GM19035 (cell line): Measurements from ENCODE around the gene DNAH2.

Experiments used
- ATAC-seq: cut with Tn5 transposase; IDR thresholded peaks from one replicate; pipeline ENCODE4 v1.9.1; 2021; ENCODE audit not compliant: unreplicated experiment

Gene DNAH2

GRCh38 chr17:7716901-7717755, at the start of gene DNAH2:
DNAH2 (plus strand) TSS chr17:7717744; CDS start chr17:7719735, 1,991 bp downstream.
- no peak for ATAC-seq

- no peak for ATAC-seq
These were observed 49.1 kb upstream of the DNAH2 start for GRCh38 chr17:7668482-7668881.

- no peak for ATAC-seq
These were observed 44.3 kb upstream of the DNAH2 start for GRCh38 chr17:7673239-7673638.

- ATAC-seq, result no peak
These were observed 42.6 kb upstream of the DNAH2 start for GRCh38 chr17:7674934-7675333.

GRCh38 chr17:7676533-7676932, 41.0 kb upstream of the DNAH2 start:
- ATAC-seq, result no peak

- no peak for ATAC-seq
These were observed 40.0 kb upstream of the DNAH2 start for GRCh38 chr17:7677388-7678067.

GRCh38 chr17:7684851-7685532, 32.6 kb upstream of the DNAH2 start:
- no peak for ATAC-seq

- ATAC-seq, result peak; percentile 57
These were observed 31.9 kb upstream of the DNAH2 start for GRCh38 chr17:7685533-7686221.

- ATAC-seq, result peak; percentile 43
These were observed 31.1 kb upstream of the DNAH2 start for GRCh38 chr17:7686222-7687071.

GRCh38 chr17:7687072-7687907, 30.3 kb upstream of the DNAH2 start, which contains the start of gene TP53:
TP53 (minus strand) TSS chr17:7687490; CDS start chr17:7676594, 10,896 bp downstream.
- ATAC-seq, result peak; percentile 36

GRCh38 chr17:7687908-7688807, 29.4 kb upstream of the DNAH2 start, which contains the start of gene WRAP53:
WRAP53 (plus strand) TSS chr17:7688477; CDS start chr17:7688649, 172 bp downstream.
- peak; percentile 61 for ATAC-seq

GRCh38 chr17:7688808-7689316, 28.7 kb upstream of the DNAH2 start:
- no peak for ATAC-seq

GRCh38 chr17:7695586-7695985, 22.0 kb upstream of the DNAH2 start:
- ATAC-seq, result no peak

- no peak for ATAC-seq
These were observed 19.5 kb upstream of the DNAH2 start for GRCh38 chr17:7697828-7698588.

GRCh38 chr17:7700510-7700909, 17.0 kb upstream of the DNAH2 start:
- no peak for ATAC-seq

GRCh38 chr17:7701681-7702080, 15.9 kb upstream of the DNAH2 start:
- ATAC-seq, result no peak

- no peak for ATAC-seq
These were observed 14.8 kb upstream of the DNAH2 start for GRCh38 chr17:7702776-7703175.
